Measurements from ENCODE around the gene APAF1.

APAF1 gene

GRCh38 chr12:98660521-98660920, 15.4 kb downstream of the APAF1 start:
- DNase-seq (ENCODE audit: low read depth in 2 of 2) = no peak

- no peak for DNase-seq (ENCODE audit: low read depth in 2 of 2)
Observed at GRCh38 chr12:98669751-98670150, 24.7 kb downstream of the APAF1 start.

GRCh38 chr12:98671459-98671858, 26.4 kb downstream of the APAF1 start:
- no peak for DNase-seq (ENCODE audit: low read depth in 2 of 2)

- DNase-seq (ENCODE audit: low read depth in 2 of 2) = no peak
Observed at GRCh38 chr12:98674841-98675240, 29.8 kb downstream of the APAF1 start.

- DNase-seq (ENCODE audit: low read depth in 2 of 2) = no peak
Observed at GRCh38 chr12:98678236-98678945, 33.3 kb downstream of the APAF1 start.

GRCh38 chr12:98678946-98679610, 34.0 kb downstream of the APAF1 start:
- DNase-seq (ENCODE audit: low read depth in 2 of 2) = no peak

- DNase-seq (ENCODE audit: low read depth in 2 of 2) = no peak
Observed at GRCh38 chr12:98679611-98680005, 34.5 kb downstream of the APAF1 start.

- DNase-seq (ENCODE audit: low read depth in 2 of 2) = no peak
Observed at GRCh38 chr12:98684199-98684598, 39.1 kb downstream of the APAF1 start.

- no peak for DNase-seq (ENCODE audit: low read depth in 2 of 2)
Observed at GRCh38 chr12:98686603-98687002, 41.5 kb downstream of the APAF1 start.

GRCh38 chr12:98691351-98691750, 46.3 kb downstream of the APAF1 start:
- DNase-seq (ENCODE audit: low read depth in 2 of 2) = no peak

GRCh38 chr12:98696036-98696646, 51.1 kb downstream of the APAF1 start:
- DNase-seq (ENCODE audit: low read depth in 2 of 2) = no peak

GRCh38 chr12:98697209-98697608, 52.1 kb downstream of the APAF1 start:
- no peak for DNase-seq (ENCODE audit: low read depth in 2 of 2)

- DNase-seq (ENCODE audit: low read depth in 2 of 2) = no peak
Observed at GRCh38 chr12:98698603-98699463, 53.7 kb downstream of the APAF1 start.

GRCh38 chr12:98699586-98699985, 54.5 kb downstream of the APAF1 start:
- DNase-seq (ENCODE audit: low read depth in 2 of 2) = no peak

- no peak for DNase-seq (ENCODE audit: low read depth in 2 of 2)
Observed at GRCh38 chr12:98701166-98701565, 56.1 kb downstream of the APAF1 start.

- no peak for DNase-seq (ENCODE audit: low read depth in 2 of 2)
Observed at GRCh38 chr12:98709022-98709421, 63.9 kb downstream of the APAF1 start.

GRCh38 chr12:98714426-98714825, 69.3 kb downstream of the APAF1 start:
- DNase-seq (ENCODE audit: low read depth in 2 of 2) = no peak

- no peak for DNase-seq (ENCODE audit: low read depth in 2 of 2)
Observed at GRCh38 chr12:98719515-98720504, 74.7 kb downstream of the APAF1 start.

- DNase-seq (ENCODE audit: low read depth in 2 of 2) = no peak
Observed at GRCh38 chr12:98721204-98721702, 76.2 kb downstream of the APAF1 start.

- no peak for DNase-seq (ENCODE audit: low read depth in 2 of 2)
Observed at GRCh38 chr12:98724384-98725155, 79.5 kb downstream of the APAF1 start.
